ENCODE data around the gene FUT9. TPM values are rescaled to one million over a fixed set of nuclear protein-coding genes. Genes with fewer than 3 reads are reported as not detected.
A peak's percentile ranks its signal among the peaks of the same experiment; 100 is the strongest.

Gene FUT9
- total and polyA plus RNA-seq, 2 experiments from 2014 or later, result 2.1 to 6.8 TPM

GRCh38 chr6:96058082-96058481, 42.3 kb downstream of the FUT9 start:
- Mint-ChIP-seq H3K36me3 (ENCODE audit: low read depth) (peaks cover 6% of the 10 kb centered on the region), H3K4me3 (no peak overlapping the region), H3K27me3 (ENCODE audit: insufficient read depth, low read depth, poor library complexity) (no peaks in the 10 kb centered on the region), H3K4me1 (peaks cover 4% of the 10 kb centered on the region; the same call in 1 of the 3 replicates), H3K9me3 (peaks cover under 1% of the 10 kb centered on the region; the same call in 1 of the 3 replicates), H3K27ac (peak overlapping the region; percentile 43)
- no peaks in the 10 kb centered on the region for H4K20me1 ChIP-seq (replicated peaks; ENCODE audit: insufficient read depth)
- H2AFZ ChIP-seq, result no peak overlapping the region
- H3K4me2 ChIP-seq, result no peak overlapping the region
- no peak overlapping the region for H3K27ac ChIP-seq (ENCODE audit: low read depth)
- no peaks in the 10 kb centered on the region for H3K9me2 ChIP-seq (ENCODE audit: insufficient read depth)
- H3K4me3 ChIP-seq, result no peak overlapping the region
- no peaks in the 10 kb centered on the region for H3F3A ChIP-seq (replicated peaks; ENCODE audit: low read depth)
- no peak for DNase-seq (ENCODE audit: low spot score)
- no peaks in the 10 kb centered on the region for H3K4me1 ChIP-seq (ENCODE audit: insufficient read depth)
- no peaks in the 10 kb centered on the region for H3K79me2 ChIP-seq (replicated peaks; ENCODE audit: insufficient read depth)
- TF ChIP-seq ETS1 (IDR thresholded peaks at IDR 0.05), result no peak
- no peak for TF ChIP-seq ZNF331 (CRISPR knock-in tag; IDR thresholded peaks at IDR 0.05; ENCODE audit: low read depth)
- TF ChIP-seq CREB1 (CRISPR knock-in tag; IDR thresholded peaks at IDR 0.05; ENCODE audit: low read depth), result no peak
- no peak for TF ChIP-seq JUNB (IDR thresholded peaks at IDR 0.05; ENCODE audit: unreplicated experiment)
- TF ChIP-seq NANOG (IDR thresholded peaks at IDR 0.05; ENCODE audit: borderline replicate concordance), result no peak
- TF ChIP-seq CTCF (conservative IDR thresholded peaks at IDR 0.05; ENCODE audit: low read depth in 2 of 2), result no peak
- TF ChIP-seq POLR2AphosphoS5 (IDR thresholded peaks at IDR 0.05; ENCODE audit: low read depth), result no peak
- TF ChIP-seq ZNF114 (CRISPR knock-in tag; IDR thresholded peaks at IDR 0.05), result no peak
- TF ChIP-seq EZH2 (IDR thresholded peaks at IDR 0.05; ENCODE audit: low read depth, unreplicated experiment), result no peak
- H3K36me3 ChIP-seq (ENCODE audit: insufficient read depth), result no peaks in the 10 kb centered on the region
- no peaks in the 10 kb centered on the region for H3K27me3 ChIP-seq (ENCODE audit: insufficient read depth)
- no peak for ATAC-seq

GRCh38 chr6:96059586-96059985, 43.8 kb downstream of the FUT9 start:
- H2AFZ ChIP-seq, result no peak overlapping the region
- H3F3A ChIP-seq (replicated peaks; ENCODE audit: low read depth), result no peaks in the 10 kb centered on the region
- no peaks in the 10 kb centered on the region for H3K27me3 Mint-ChIP-seq (ENCODE audit: insufficient read depth, low read depth, poor library complexity)
- H3K4me1 ChIP-seq (ENCODE audit: insufficient read depth), result no peaks in the 10 kb centered on the region
- H3K4me3 ChIP-seq, result no peak overlapping the region
- ATAC-seq, result no peak
- peaks cover 4% of the 10 kb centered on the region; the same call in 1 of the 3 replicates for H3K9me3 Mint-ChIP-seq
- DNase-seq (ENCODE audit: low spot score), result no peak
- H4K20me1 ChIP-seq (replicated peaks; ENCODE audit: insufficient read depth), result no peaks in the 10 kb centered on the region
- no peaks in the 10 kb centered on the region for H3K79me2 ChIP-seq (replicated peaks; ENCODE audit: insufficient read depth)
- H3K36me3 Mint-ChIP-seq (ENCODE audit: low read depth), result peaks cover 11% of the 10 kb centered on the region
- peaks cover 4% of the 10 kb centered on the region; the same call in 1 of the 3 replicates for H3K4me1 Mint-ChIP-seq
- no peak overlapping the region for H3K4me3 Mint-ChIP-seq
- no peak overlapping the region for H3K27ac ChIP-seq (ENCODE audit: low read depth)
- no peaks in the 10 kb centered on the region for H3K36me3 ChIP-seq (ENCODE audit: insufficient read depth)
- H3K4me2 ChIP-seq, result no peak overlapping the region
- TF ChIP-seq ZNF114 (CRISPR knock-in tag; IDR thresholded peaks at IDR 0.05), result no peak
- no peak for TF ChIP-seq STAT1 (IDR thresholded peaks at IDR 0.05; ENCODE audit: unreplicated experiment)
- no peaks in the 10 kb centered on the region for H3K9me2 ChIP-seq (ENCODE audit: insufficient read depth)
- H3K27ac Mint-ChIP-seq, result no peak overlapping the region
- H3K27me3 ChIP-seq (ENCODE audit: insufficient read depth), result no peaks in the 10 kb centered on the region

Data from GM23338 (cell line).